ENCODE measurements around the gene TMPRSS5.
"Not testable (repeated sequence)": the region's sequence is repeated elsewhere in the genome, so short reads cannot be mapped to it uniquely, and the experiment has no call there.

The TMPRSS5 gene

GRCh38 chr11:113705871-113706655, at the start of gene TMPRSS5:
TMPRSS5 (minus strand) TSS chr11:113706308; CDS start chr11:113706224, 84 bp downstream.
- FAIRE-seq, result no peak

DNA sequence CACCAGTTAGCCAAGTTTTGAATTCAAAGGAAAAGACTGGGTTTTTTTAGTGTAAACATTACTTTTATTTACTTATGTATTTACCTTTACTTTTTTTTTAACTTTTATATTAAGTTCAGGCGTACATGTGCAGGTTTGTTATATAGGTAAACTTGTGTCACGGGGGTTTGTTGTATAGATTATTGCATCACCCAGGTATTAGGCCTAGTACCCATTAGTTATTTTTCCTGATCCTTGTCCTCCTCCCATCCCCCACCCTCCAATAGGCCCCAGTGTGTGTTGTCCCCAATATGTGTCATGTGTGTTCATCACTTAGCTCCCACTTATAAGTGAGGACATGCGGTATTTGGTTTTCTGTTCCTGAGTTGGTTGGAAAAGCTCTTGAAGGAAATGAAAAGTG, 46.8 kb upstream of the TMPRSS5 start:
- no peak for FAIRE-seq

GRCh38 chr11:113736323-113736722, 30.2 kb upstream of the TMPRSS5 start:
- no peak for FAIRE-seq

DNA sequence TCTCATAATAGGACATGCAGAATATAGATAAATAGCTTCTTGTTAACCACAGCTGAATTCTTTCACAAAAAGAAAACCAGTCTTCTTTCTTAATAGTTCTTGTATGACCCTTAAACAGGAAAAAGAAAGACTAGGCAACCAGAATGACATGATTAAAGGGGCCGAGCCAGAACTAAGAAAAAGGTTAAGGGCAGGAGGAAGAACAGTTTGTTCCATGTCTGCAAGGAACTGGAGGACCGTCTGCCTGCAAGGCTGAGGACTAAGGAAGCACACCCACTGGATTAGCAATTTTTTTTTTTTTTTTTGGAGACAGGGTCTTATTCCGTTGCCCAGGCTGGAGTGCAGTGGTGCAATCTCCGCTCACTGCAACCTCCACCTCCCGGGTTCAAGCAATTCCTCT, 26.0 kb upstream of the TMPRSS5 start:
- no peak for FAIRE-seq

DNA sequence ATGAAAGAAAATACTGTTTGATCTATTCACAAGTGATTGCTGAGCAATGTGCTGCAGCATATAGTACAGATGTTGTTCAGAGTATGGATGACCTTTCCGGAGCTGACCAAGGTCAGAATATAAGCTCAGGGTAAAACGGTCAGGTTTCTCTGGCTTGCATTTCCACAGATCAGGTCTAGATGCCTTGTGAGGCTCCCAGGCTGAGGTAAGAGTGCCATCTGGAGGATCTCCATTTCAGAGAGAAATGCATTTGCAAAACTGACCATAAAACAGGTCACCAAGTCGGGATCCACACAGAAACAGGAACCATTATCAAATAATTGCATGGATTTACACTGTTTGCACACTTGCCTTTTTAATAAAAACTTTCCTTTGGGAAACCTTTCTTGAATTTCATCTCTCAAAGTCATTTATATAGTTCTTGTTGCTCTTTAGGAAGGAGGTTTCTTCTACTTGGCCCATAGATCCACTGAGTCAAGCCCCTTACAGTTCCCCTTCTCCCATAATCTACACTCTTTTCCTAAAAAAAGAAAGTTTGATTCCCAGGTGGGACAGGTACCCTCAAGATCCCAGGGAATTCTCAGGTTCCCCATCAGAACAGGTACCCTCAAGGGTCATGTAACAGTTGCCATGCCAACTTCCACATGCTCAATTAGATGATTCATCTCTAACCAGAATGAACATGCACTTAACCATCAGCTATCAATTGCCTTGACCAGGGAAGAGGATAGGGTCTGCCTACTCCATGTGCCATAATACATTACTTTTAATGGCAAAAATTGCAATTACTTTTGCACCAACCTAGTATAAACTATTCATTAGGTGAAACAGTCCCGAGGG, 25.0 kb upstream of the TMPRSS5 start:
- peak; percentile 23 for FAIRE-seq

DNA sequence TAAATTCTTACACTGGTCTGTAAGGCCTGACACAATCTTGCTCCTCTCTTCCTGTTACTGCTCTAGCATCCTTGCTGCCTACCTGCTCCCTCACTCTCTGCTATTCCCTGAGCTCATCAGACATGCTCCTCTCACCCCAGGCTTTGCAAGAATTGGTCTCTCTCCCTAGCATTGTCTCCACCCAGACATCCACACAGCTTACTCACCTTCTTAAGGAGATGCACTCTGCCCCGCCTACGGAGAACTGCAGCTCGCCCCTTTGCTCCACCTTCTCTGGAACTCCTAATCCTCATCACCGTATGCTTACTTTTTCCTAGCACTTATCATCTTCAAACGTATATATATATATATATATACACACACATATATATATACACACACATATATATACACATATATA, 23.3 kb upstream of the TMPRSS5 start:
- FAIRE-seq, result no peak

DNA sequence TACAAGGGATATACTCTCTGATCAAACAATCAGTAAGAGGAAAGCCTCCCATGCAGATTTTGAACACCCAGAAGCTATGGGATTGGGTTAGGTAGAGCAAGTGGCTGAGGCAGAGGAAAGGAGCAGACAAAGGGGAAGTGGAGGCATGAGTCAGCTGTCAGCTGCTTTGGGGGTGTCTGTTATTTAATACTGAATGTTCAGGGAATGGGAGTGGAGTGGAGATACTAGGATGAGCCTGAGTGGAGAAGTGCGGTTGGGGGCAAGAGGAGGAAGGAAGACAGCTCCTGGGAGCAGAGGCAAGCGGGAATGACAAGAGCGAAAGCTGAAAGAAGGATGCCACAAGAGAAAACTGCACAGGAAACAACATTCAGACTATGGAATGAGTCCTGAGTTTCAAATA, 22.7 kb upstream of the TMPRSS5 start:
- FAIRE-seq, result no peak

- no peak for FAIRE-seq
Observed at GRCh38 chr11:113725913-113726312, 19.8 kb upstream of the TMPRSS5 start.

DNA sequence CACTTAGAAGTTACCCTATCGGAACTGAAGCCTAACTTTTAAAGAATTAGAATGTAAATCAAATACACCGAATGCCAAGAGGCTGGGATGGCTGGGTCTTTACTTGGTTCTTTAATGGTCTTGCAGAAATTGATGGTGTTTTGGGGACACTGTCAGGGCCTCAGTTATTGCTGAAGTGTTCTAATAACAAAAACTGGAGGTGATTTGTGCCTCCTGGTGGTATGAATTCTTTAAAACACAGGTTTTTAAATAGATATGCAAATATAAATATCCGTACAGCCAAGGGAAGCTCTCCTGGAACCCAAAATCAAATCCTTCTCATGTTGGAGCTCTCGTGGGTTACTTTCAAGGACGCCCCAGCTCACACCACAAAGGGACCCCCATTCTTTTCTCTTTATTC, 19.3 kb upstream of the TMPRSS5 start:
- FAIRE-seq, result no peak

DNA sequence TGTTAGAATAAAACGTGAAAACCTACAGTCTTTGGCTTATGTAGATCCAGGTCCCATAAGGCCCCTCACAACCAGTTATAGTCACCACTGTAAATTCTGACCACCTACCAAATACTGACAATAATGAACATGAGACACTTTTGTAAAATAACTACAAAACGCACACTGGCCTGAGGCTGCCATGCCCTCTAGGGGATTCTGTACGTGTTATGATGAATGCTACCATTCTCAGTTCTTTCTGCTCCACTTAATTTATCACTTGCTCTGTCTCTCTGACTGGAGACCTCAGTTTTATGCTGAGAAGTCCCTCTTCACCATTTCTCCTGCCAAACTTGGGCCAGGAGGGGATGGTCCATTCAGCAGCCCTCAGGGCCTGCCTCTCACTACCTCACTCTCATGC, 18.7 kb upstream of the TMPRSS5 start:
- FAIRE-seq, result no peak

GRCh38 chr11:113723787-113724186, 17.7 kb upstream of the TMPRSS5 start:
- FAIRE-seq, result no peak

DNA sequence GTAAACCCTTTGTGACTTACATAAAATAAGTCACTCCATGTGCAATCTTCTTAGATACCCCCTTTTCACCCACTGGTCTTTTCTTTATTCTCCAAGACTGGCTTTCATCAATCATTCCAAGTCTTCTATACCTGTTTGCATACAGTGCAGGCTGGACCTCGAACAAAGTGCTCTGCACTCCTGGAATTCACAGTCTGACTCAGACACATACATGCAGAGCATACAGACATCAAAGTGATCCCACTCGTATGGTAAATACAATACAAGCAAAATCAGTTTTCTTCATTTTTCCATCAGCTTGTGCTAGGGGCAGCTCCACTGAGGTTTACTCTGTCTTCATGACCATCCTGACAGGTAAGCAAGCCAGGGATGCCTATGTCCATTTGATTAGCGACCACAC, 16.8 kb upstream of the TMPRSS5 start:
- no peak for FAIRE-seq

- FAIRE-seq, result no peak
Observed at GRCh38 chr11:113722221-113722620, 16.1 kb upstream of the TMPRSS5 start.

GRCh38 chr11:113721462-113722066, 15.5 kb upstream of the TMPRSS5 start:
- FAIRE-seq, result no peak

DNA sequence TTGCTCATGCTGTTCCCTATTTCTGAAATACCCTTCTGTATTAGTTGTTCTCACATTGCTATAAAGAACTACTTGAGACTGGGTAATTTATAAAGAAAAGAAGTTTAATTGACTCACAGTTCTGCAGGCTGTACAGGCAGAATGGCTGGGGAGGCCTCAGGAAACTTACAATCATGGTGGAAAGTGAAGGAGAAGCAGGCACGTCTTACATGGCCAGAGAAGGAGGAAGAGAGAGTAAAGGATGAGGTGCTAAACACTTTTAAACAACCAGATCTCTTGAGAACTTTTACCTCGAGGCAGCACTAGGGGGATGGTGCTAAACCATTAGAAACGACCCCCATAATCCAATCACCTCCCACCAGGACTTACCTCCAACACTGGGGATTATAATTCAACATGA, 14.4 kb upstream of the TMPRSS5 start:
- not testable (repeated sequence) for FAIRE-seq

- FAIRE-seq, result no peak
Observed at GRCh38 chr11:113715882-113716625, 9.9 kb upstream of the TMPRSS5 start.

DNA sequence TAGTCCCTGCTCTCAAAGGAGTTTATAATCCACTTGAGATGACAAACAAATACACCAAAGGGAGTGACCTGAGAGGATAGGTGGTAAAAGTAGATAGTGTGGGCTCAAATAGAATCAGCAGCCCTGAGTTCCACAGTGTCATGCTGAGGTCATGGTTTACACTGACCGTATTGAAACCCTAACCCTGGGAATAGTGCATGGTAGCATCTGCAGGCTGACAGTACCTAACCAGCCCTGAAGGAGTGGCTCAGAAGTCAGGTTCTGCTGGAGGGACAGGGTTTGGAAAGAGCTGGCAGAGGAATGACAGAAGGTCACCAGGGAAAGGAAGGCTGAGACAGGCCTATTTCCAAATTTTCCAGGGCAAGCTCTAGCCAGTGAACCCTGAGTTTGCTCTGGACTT, 9.2 kb upstream of the TMPRSS5 start:
- FAIRE-seq, result no peak

GRCh38 chr11:113710989-113711388, 4.9 kb upstream of the TMPRSS5 start:
- FAIRE-seq, result no peak

DNA sequence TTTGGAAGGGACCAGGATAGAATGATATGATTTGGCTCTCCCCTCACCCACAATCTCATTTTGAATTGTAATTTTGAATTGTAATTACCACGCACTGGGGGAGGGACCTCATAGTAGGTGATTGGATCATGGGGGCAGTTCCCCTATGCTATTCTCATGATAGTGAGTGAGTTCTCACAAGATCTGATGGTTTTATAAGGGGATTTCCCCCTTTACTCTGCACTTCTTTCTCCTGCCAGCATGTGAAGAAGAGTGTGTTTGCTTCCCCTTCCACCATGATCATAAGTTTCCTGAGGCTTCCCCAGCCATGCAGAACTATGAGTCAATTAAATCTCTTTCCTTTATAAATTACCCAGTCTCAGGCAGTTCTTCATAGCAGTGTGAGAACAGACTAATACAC, 2.6 kb downstream of the TMPRSS5 start:
- not testable (repeated sequence) for FAIRE-seq

- FAIRE-seq, result no peak
Observed at GRCh38 chr11:113701491-113701890, 4.6 kb downstream of the TMPRSS5 start.

GRCh38 chr11:113698515-113698914, 7.6 kb downstream of the TMPRSS5 start:
- FAIRE-seq, result no peak

DNA sequence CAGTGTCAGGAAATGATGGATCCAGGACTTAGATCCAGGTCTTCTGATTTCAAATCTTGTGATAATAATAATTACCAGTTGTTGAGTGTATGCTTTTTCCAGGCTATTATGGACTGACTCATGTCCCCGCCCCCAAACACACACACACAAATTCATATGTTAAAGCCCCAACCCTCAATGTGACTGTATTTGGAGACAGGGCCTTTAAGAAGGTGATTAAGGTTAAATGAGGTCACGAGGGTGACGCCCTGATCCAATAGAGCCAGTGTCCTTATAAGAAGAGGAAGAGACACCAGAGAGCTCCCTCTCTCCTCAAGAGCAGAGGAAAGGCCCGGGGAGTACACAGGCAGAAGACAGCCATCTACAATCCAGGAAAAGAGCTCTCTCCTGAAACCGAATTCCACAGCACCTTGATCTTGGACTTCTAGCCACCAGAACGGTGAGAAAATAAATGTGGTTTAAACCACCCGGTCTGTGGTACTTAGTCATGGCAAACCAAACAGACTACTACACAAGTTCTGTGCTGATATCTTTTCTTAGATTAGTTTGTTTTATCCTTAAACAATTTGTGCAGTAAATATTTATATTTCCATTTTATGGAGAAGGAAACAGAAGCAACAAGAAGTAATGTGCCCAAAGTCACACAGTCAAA, 8.2 kb downstream of the TMPRSS5 start:
- no peak for FAIRE-seq
